WTC11 (cell line): ENCODE data around the gene GINM1. TPM values are rescaled to one million over a fixed set of nuclear protein-coding genes. Genes with fewer than 3 reads are reported as not detected.

Experiments used
- ATAC-seq: fragments of 200-7000 bp; cut with Tn5 transposase; 2 replicates; pipeline ENCODE4 v1.10.0; 2021; ENCODE audit warnings: mild to moderate bottlenecking, moderate library complexity
- CTCF ChIA-PET: fragments of 300-600 bp; sonication (Branson Sonifier 250); formaldehyde crosslinking; loops from one replicate; lab custom pipeline; 2021; ENCODE audit warnings: antibody characterized with exemption; lab: Charles Lee
- POLR2A ChIA-PET: fragments of 350-600 bp; sonication (Branson Sonifier 250); formaldehyde crosslinking; loops from one replicate; lab custom pipeline; 2021; ENCODE audit warnings: antibody characterized with exemption; lab: Charles Lee
- DNase-seq: peaks from one replicate; pipeline ENCODE4 v3.0.0; 2021; ENCODE audit warnings: low spot score
- H3K27ac Mint-ChIP-seq: 2 replicates; pipeline ENCODE4 v1.8.0; 2021; ENCODE audit warnings: mixed read lengths
- H3K27me3 Mint-ChIP-seq: 2 replicates; pipeline ENCODE4 v1.8.0; 2021; ENCODE audit warnings: low read depth, mild to moderate bottlenecking, moderate library complexity, mixed read lengths
- H3K36me3 Mint-ChIP-seq: 2 replicates; pipeline ENCODE4 v1.8.0; 2021; ENCODE audit warnings: mixed read lengths
- H3K4me1 Mint-ChIP-seq: 2 replicates; pipeline ENCODE4 v1.8.0; 2022; ENCODE audit warnings: mixed read lengths
- H3K4me3 Mint-ChIP-seq: 2 replicates; pipeline ENCODE4 v1.8.0; 2021; ENCODE audit warnings: mild to moderate bottlenecking, moderate library complexity, mixed read lengths
- H3K9me3 Mint-ChIP-seq: 2 replicates; pipeline ENCODE4 v1.8.0; 2021; ENCODE audit warnings: mixed read lengths
- EMX1 ChIP-seq: fragments of 250-450 bp; sonication (Bioruptor Pico); IDR thresholded peaks from 2 replicates; pipeline ENCODE4 v1.8.0; 2021; ENCODE audit warnings: mild to moderate bottlenecking
- ETV6 ChIP-seq: sonication (generic); formaldehyde crosslinking; IDR thresholded peaks from 2 replicates; pipeline ENCODE4 v1.8.1; 2022; ENCODE audit warnings: mild to moderate bottlenecking, missing genetic modification reagents
- GRHL2 ChIP-seq: fragments of 250-450 bp; sonication (Bioruptor Pico); IDR thresholded peaks from 2 replicates; pipeline ENCODE4 v1.8.0; 2022; ENCODE audit warnings: mild to moderate bottlenecking, moderate library complexity; ENCODE audit not compliant: insufficient replicate concordance, severe bottlenecking
- IRF2 ChIP-seq: sonication (generic); formaldehyde crosslinking; IDR thresholded peaks from 2 replicates; pipeline ENCODE4 v1.8.0; 2022; ENCODE audit warnings: low read depth, missing genetic modification reagents, borderline replicate concordance
- JAZF1 ChIP-seq: fragments of 250-450 bp; sonication (Bioruptor Pico); IDR thresholded peaks from 2 replicates; pipeline ENCODE4 v1.9.0; 2021; ENCODE audit warnings: moderate library complexity, mild to moderate bottlenecking, inconsistent platforms
- NR1H2 ChIP-seq: sonication (generic); formaldehyde crosslinking; IDR thresholded peaks from 2 replicates; pipeline ENCODE4 v1.9.0; 2021; ENCODE audit warnings: mild to moderate bottlenecking, moderate library complexity, missing genetic modification reagents
- OVOL2 ChIP-seq: fragments of 250-450 bp; sonication (Bioruptor Pico); IDR thresholded peaks from 2 replicates; pipeline ENCODE4 v1.9.0; 2021; ENCODE audit warnings: mild to moderate bottlenecking, borderline replicate concordance
- PRRX2 ChIP-seq: fragments of 250-450 bp; sonication (Bioruptor Pico); IDR thresholded peaks from 2 replicates; pipeline ENCODE4 v1.8.0; 2021; ENCODE audit warnings: mild to moderate bottlenecking
- SMAD3 ChIP-seq: sonication (generic); formaldehyde crosslinking; IDR thresholded peaks from 2 replicates; pipeline ENCODE4 v1.8.0; 2022; ENCODE audit warnings: missing genetic modification reagents, mild to moderate bottlenecking, borderline replicate concordance
- SMAD4 ChIP-seq: sonication (generic); formaldehyde crosslinking; IDR thresholded peaks from 2 replicates; pipeline ENCODE4 v1.8.0; 2022; ENCODE audit warnings: mild to moderate bottlenecking, missing genetic modification reagents
- TEAD4 ChIP-seq: sonication (generic); formaldehyde crosslinking; IDR thresholded peaks from 2 replicates; pipeline ENCODE4 v1.8.0; 2022; ENCODE audit warnings: mild to moderate bottlenecking, missing genetic modification reagents
- ZNF219 ChIP-seq: sonication (generic); formaldehyde crosslinking; IDR thresholded peaks from 2 replicates; pipeline ENCODE4 v1.8.0; 2023; ENCODE audit warnings: missing genetic modification reagents, mild to moderate bottlenecking, borderline replicate concordance
- ZNF416 ChIP-seq: fragments of 250-450 bp; sonication (Bioruptor Pico); IDR thresholded peaks from 2 replicates; pipeline ENCODE4 v1.9.0; 2021; ENCODE audit warnings: mild to moderate bottlenecking, inconsistent platforms
- total RNA-seq: library from RNA; stranded (reverse); gene quantifications from 3 replicates; pipeline ENCODE4 v1.2.3, GENCODE V29; 2021
- TF ChIP-seq, protein P1 (sequence below): fragments of 250-450 bp; sonication (Bioruptor Pico); IDR thresholded peaks from 2 replicates; pipeline ENCODE4 v1.9.0; 2021; ENCODE audit warnings: mild to moderate bottlenecking, borderline replicate concordance
- TF ChIP-seq, protein P2 (sequence below): sonication (generic); formaldehyde crosslinking; IDR thresholded peaks from 2 replicates; pipeline ENCODE4 v1.8.1; 2022; ENCODE audit warnings: missing genetic modification reagents, borderline replicate concordance
- TF ChIP-seq, protein P3 (sequence below): sonication (generic); formaldehyde crosslinking; IDR thresholded peaks from 2 replicates; pipeline ENCODE4 v1.8.0; 2022; ENCODE audit warnings: mild to moderate bottlenecking, missing genetic modification reagents
- TF ChIP-seq, protein P4 (sequence below): sonication (generic); formaldehyde crosslinking; IDR thresholded peaks from 2 replicates; pipeline ENCODE4 v1.8.1; 2022; ENCODE audit warnings: low read depth, mild to moderate bottlenecking, moderate library complexity, missing genetic modification reagents, borderline replicate concordance
- TF ChIP-seq, protein P5 (sequence below): sonication (generic); formaldehyde crosslinking; IDR thresholded peaks from 2 replicates; pipeline ENCODE4 v1.8.0; 2022; ENCODE audit warnings: mild to moderate bottlenecking, missing genetic modification reagents
- TF ChIP-seq, protein P6 (sequence below): sonication (generic); formaldehyde crosslinking; IDR thresholded peaks from 2 replicates; pipeline ENCODE4 v1.8.0; 2023; ENCODE audit warnings: missing genetic modification reagents
- TF ChIP-seq, protein P7 (sequence below): fragments of 200-600 bp; IDR thresholded peaks from 2 replicates; pipeline ENCODE4 v1.8.0; 2022; ENCODE audit warnings: antibody characterized with exemption

The GINM1 gene
- total RNA-seq, 1 experiment from 2014 or later: 16.8 TPM

DNA sequence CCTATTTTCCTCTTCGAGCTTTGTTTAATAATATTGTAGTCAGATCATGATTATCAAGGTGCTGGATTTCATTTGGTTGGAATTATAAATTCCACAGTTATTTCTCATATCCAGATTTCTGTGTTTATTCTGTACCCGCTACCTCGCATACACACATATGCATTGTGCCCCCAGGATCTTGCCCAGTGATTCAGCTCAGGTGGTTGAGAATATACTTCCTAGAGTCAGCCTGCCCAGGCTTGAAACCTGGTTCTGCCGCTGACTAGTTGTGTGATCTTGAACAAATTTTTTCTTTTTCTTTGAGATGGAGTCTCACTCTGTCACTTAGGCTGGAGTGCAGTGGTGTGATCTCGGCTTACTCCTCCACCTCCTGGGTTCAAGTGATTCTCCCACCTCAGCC is 14.7 kb downstream of the GINM1 start:
- Mint-ChIP-seq H3K27ac (no peak overlapping the region), H3K9me3 (no peaks in the 10 kb centered on the region), H3K4me1 (no peaks in the 10 kb centered on the region), H3K4me3 (no peak overlapping the region), H3K27me3 (no peaks in the 10 kb centered on the region), H3K36me3 (peaks cover 47% of the 10 kb centered on the region)
- POLR2A ChIA-PET: no interaction called here
- TF ChIP-seq, protein P1, sequence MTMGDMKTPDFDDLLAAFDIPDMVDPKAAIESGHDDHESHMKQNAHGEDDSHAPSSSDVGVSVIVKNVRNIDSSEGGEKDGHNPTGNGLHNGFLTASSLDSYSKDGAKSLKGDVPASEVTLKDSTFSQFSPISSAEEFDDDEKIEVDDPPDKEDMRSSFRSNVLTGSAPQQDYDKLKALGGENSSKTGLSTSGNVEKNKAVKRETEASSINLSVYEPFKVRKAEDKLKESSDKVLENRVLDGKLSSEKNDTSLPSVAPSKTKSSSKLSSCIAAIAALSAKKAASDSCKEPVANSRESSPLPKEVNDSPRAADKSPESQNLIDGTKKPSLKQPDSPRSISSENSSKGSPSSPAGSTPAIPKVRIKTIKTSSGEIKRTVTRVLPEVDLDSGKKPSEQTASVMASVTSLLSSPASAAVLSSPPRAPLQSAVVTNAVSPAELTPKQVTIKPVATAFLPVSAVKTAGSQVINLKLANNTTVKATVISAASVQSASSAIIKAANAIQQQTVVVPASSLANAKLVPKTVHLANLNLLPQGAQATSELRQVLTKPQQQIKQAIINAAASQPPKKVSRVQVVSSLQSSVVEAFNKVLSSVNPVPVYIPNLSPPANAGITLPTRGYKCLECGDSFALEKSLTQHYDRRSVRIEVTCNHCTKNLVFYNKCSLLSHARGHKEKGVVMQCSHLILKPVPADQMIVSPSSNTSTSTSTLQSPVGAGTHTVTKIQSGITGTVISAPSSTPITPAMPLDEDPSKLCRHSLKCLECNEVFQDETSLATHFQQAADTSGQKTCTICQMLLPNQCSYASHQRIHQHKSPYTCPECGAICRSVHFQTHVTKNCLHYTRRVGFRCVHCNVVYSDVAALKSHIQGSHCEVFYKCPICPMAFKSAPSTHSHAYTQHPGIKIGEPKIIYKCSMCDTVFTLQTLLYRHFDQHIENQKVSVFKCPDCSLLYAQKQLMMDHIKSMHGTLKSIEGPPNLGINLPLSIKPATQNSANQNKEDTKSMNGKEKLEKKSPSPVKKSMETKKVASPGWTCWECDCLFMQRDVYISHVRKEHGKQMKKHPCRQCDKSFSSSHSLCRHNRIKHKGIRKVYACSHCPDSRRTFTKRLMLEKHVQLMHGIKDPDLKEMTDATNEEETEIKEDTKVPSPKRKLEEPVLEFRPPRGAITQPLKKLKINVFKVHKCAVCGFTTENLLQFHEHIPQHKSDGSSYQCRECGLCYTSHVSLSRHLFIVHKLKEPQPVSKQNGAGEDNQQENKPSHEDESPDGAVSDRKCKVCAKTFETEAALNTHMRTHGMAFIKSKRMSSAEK (CRISPR knock-in tag): no peak
- TF ChIP-seq SMAD3: no peak
- TF ChIP-seq ZNF219 (CRISPR knock-in tag): no peak
- no peak for TF ChIP-seq NR1H2 (CRISPR knock-in tag)
- no peak for TF ChIP-seq ZNF416
- no peak for TF ChIP-seq IRF2
- TF ChIP-seq, protein P2, sequence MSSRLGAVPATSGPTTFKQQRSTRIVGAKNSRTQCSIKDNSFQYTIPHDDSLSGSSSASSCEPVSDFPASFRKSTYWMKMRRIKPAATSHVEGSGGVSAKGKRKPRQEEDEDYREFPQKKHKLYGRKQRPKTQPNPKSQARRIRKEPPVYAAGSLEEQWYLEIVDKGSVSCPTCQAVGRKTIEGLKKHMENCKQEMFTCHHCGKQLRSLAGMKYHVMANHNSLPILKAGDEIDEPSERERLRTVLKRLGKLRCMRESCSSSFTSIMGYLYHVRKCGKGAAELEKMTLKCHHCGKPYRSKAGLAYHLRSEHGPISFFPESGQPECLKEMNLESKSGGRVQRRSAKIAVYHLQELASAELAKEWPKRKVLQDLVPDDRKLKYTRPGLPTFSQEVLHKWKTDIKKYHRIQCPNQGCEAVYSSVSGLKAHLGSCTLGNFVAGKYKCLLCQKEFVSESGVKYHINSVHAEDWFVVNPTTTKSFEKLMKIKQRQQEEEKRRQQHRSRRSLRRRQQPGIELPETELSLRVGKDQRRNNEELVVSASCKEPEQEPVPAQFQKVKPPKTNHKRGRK (CRISPR knock-in tag): no peak
- no peak for TF ChIP-seq PRRX2
- TF ChIP-seq TEAD4 (CRISPR knock-in tag): no peak
- TF ChIP-seq, protein P3, sequence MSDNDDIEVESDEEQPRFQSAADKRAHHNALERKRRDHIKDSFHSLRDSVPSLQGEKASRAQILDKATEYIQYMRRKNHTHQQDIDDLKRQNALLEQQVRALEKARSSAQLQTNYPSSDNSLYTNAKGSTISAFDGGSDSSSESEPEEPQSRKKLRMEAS (CRISPR knock-in tag): no peak
- TF ChIP-seq SMAD4 (CRISPR knock-in tag): no peak
- DNase-seq: no peak
- ATAC-seq: no peak
- CTCF ChIA-PET: no interaction called here

DNA sequence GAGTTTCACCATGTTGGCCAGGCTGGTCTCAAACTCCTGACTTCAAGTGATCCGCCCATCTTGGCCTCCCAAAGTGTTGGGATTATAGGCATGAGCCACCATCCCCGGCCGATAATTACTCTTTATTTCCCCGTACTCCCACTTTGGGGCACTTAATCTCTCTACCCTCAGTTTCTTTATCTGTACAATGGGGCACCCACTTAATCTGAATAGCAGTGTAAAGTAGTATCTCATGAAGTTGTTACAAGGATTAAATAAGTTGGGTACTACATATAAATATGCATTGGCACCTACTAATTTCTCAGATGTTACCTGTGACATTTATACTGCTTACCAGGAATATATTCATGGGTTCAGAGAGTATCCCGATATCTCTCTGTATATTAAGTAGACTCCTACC is 15.2 kb downstream of the GINM1 start:
- DNase-seq (no peak), ATAC-seq (no peak)
- POLR2A ChIA-PET: no interaction called here
- Mint-ChIP-seq H3K27me3 (no peaks in the 10 kb centered on the region), H3K36me3 (peaks cover 50% of the 10 kb centered on the region), H3K4me3 (no peak overlapping the region), H3K9me3 (no peaks in the 10 kb centered on the region), H3K27ac (no peak overlapping the region), H3K4me1 (no peaks in the 10 kb centered on the region)
- CTCF ChIA-PET: no interaction called here
- TF ChIP-seq NR1H2 (CRISPR knock-in tag): no peak
- TF ChIP-seq, protein P4, sequence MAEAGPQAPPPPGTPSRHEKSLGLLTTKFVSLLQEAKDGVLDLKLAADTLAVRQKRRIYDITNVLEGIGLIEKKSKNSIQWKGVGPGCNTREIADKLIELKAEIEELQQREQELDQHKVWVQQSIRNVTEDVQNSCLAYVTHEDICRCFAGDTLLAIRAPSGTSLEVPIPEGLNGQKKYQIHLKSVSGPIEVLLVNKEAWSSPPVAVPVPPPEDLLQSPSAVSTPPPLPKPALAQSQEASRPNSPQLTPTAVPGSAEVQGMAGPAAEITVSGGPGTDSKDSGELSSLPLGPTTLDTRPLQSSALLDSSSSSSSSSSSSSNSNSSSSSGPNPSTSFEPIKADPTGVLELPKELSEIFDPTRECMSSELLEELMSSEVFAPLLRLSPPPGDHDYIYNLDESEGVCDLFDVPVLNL: no peak
- no peak for TF ChIP-seq GRHL2
- TF ChIP-seq, protein P5, sequence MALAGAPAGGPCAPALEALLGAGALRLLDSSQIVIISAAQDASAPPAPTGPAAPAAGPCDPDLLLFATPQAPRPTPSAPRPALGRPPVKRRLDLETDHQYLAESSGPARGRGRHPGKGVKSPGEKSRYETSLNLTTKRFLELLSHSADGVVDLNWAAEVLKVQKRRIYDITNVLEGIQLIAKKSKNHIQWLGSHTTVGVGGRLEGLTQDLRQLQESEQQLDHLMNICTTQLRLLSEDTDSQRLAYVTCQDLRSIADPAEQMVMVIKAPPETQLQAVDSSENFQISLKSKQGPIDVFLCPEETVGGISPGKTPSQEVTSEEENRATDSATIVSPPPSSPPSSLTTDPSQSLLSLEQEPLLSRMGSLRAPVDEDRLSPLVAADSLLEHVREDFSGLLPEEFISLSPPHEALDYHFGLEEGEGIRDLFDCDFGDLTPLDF: no peak
- TF ChIP-seq EMX1 (CRISPR knock-in tag): no peak
- TF ChIP-seq, protein P6, sequence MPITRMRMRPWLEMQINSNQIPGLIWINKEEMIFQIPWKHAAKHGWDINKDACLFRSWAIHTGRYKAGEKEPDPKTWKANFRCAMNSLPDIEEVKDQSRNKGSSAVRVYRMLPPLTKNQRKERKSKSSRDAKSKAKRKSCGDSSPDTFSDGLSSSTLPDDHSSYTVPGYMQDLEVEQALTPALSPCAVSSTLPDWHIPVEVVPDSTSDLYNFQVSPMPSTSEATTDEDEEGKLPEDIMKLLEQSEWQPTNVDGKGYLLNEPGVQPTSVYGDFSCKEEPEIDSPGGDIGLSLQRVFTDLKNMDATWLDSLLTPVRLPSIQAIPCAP (CRISPR knock-in tag): no peak
- TF ChIP-seq, protein P3 (CRISPR knock-in tag): no peak
- TF ChIP-seq ETV6 (CRISPR knock-in tag): no peak
- TF ChIP-seq, protein P1 (CRISPR knock-in tag): no peak
- TF ChIP-seq OVOL2 (CRISPR knock-in tag): no peak
- TF ChIP-seq JAZF1 (CRISPR knock-in tag): no peak
- TF ChIP-seq, protein P7, sequence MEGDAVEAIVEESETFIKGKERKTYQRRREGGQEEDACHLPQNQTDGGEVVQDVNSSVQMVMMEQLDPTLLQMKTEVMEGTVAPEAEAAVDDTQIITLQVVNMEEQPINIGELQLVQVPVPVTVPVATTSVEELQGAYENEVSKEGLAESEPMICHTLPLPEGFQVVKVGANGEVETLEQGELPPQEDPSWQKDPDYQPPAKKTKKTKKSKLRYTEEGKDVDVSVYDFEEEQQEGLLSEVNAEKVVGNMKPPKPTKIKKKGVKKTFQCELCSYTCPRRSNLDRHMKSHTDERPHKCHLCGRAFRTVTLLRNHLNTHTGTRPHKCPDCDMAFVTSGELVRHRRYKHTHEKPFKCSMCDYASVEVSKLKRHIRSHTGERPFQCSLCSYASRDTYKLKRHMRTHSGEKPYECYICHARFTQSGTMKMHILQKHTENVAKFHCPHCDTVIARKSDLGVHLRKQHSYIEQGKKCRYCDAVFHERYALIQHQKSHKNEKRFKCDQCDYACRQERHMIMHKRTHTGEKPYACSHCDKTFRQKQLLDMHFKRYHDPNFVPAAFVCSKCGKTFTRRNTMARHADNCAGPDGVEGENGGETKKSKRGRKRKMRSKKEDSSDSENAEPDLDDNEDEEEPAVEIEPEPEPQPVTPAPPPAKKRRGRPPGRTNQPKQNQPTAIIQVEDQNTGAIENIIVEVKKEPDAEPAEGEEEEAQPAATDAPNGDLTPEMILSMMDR: no peak
